ENCODE results near the gene ZNF280D.

Gene ZNF280D

DNA sequence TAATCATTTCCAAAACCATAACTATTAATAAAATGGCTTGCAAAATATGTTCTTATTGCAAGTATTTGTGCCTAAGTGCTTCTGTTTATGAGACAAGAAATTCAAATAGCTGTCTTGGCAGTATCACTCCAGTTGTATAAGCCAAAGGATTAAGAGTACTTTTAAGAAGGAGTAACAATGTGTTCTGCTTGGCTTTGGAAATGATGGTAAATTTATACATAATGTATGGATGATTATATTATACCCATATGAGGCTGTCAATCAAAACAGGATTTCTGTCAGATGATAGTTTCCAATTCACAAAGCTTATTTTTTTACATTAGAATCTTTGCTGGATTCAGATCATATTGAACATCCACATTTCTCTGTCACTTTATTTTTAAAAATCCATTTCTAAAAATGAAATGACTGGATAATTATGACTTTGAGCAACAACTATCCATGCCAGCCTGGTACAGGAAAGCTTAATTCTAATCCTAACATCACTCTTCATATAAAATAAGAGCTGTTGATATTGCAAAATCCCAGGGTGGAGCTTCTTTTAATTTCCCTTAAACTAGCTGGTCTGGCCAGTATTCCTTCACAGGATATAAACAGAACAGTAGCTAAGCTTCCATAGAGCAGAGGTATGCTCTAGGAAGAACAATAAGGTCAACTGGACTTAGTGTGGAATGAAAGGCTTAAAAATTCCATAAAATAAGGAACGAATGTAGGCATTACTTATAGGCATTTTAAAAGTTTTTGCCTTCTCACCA lies 30.0 kb upstream of the ZNF280D start:
- peaks cover 9% of the 10 kb centered on the region for H3K9me3 Mint-ChIP-seq
- H3K4me3 Mint-ChIP-seq, result no peak overlapping the region
- H3K36me3 Mint-ChIP-seq (ENCODE audit: low read depth), result peaks cover 1% of the 10 kb centered on the region
- no peaks in the 10 kb centered on the region for H3K27me3 Mint-ChIP-seq (ENCODE audit: low read depth)
- no peak overlapping the region for H3K27ac Mint-ChIP-seq
- H3K4me1 Mint-ChIP-seq (ENCODE audit: low read depth), result peaks cover 33% of the 10 kb centered on the region

GRCh38 chr15:56760186-56760585 lies 26.9 kb upstream of the ZNF280D start:
- H3K27me3 Mint-ChIP-seq (ENCODE audit: low read depth), result peaks cover 6% of the 10 kb centered on the region

DNA sequence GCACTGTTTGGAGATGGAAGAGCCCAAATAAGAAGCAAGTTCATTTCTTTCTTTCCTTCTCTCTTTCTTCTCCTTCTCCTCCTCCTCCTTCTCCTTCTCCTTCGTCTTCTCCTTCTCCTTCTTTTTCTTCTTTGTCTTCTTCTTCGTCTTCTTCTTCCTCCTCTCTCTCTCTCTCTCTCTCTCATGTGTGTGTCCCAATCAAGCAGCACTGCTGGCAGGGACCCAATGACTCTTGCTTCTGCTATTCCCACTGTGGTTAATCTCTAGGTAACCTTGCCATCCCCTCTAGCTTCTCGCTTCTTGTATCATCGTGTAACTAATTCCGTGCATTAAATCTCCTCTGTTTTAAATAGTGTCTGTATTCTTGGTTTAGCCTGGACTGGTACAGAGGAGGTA lies 26.1 kb upstream of the ZNF280D start:
- Mint-ChIP-seq H3K4me3 (no peak overlapping the region), H3K27ac (no peak overlapping the region)

More at GRCh38 chr15:56760186-56760585, 26.9 kb upstream of the ZNF280D start:
- H3K4me3 Mint-ChIP-seq, result no peak overlapping the region
- H3K9me3 Mint-ChIP-seq, result no peaks in the 10 kb centered on the region
- H3K36me3 Mint-ChIP-seq (ENCODE audit: low read depth), result no peaks in the 10 kb centered on the region
- no peak overlapping the region for H3K27ac Mint-ChIP-seq
- H3K4me1 Mint-ChIP-seq (ENCODE audit: low read depth), result peaks cover 14% of the 10 kb centered on the region

GRCh38 chr15:56758770-56759449 lies 25.6 kb upstream of the ZNF280D start:
- Mint-ChIP-seq H3K27me3 (ENCODE audit: low read depth) (peaks cover 12% of the 10 kb centered on the region), H3K9me3 (no peaks in the 10 kb centered on the region), H3K36me3 (ENCODE audit: low read depth) (no peaks in the 10 kb centered on the region), H3K4me1 (ENCODE audit: low read depth) (peaks cover 4% of the 10 kb centered on the region), H3K27ac (no peak overlapping the region), H3K4me3 (no peak overlapping the region)

More for the DNA sequence above, 26.1 kb upstream of the ZNF280D start:
- Mint-ChIP-seq H3K9me3 (no peaks in the 10 kb centered on the region), H3K4me1 (ENCODE audit: low read depth) (peaks cover 8% of the 10 kb centered on the region), H3K27me3 (ENCODE audit: low read depth) (peaks cover 11% of the 10 kb centered on the region), H3K36me3 (ENCODE audit: low read depth) (no peaks in the 10 kb centered on the region)

GRCh38 chr15:56757875-56758274 lies 24.6 kb upstream of the ZNF280D start:
- H3K4me3 Mint-ChIP-seq, result no peak overlapping the region
- H3K27me3 Mint-ChIP-seq (ENCODE audit: low read depth), result peaks cover 12% of the 10 kb centered on the region
- peaks cover 4% of the 10 kb centered on the region for H3K4me1 Mint-ChIP-seq (ENCODE audit: low read depth)
- H3K27ac Mint-ChIP-seq, result no peak overlapping the region
- H3K9me3 Mint-ChIP-seq, result no peaks in the 10 kb centered on the region
- H3K36me3 Mint-ChIP-seq (ENCODE audit: low read depth), result no peaks in the 10 kb centered on the region

DNA sequence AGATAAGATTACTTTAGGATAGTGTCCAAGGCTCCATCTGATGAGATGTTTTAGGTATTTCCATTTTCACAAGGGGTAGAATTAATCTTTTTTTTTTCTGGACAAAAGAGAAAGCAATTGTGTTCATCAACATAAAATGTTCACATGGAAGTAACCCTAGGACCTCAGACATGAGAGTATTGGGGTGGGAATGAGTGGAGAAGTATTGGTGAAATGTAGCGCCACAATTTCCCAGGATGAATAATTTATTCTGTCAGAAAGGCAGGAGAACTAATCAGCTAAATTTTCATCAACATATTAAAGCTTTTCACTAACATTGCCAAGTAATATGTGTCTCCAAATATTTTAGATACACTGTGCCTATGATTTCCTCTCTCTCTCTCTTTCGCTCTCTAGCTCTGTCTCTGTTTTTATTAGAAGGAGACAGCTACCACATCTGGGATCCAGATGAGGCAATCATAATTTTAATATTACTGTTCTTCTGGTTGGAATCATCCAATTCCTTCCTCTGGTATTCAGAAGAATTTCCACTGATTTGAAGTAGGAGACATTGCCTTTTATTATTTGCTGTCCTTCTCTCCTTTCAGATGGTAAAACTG lies 21.6 kb upstream of the ZNF280D start:
- Mint-ChIP-seq H3K36me3 (ENCODE audit: low read depth) (no peaks in the 10 kb centered on the region), H3K27ac (no peak overlapping the region), H3K4me1 (ENCODE audit: low read depth) (no peaks in the 10 kb centered on the region), H3K9me3 (no peaks in the 10 kb centered on the region), H3K4me3 (no peak overlapping the region), H3K27me3 (ENCODE audit: low read depth) (peaks cover 12% of the 10 kb centered on the region)

GRCh38 chr15:56752986-56753385 lies 19.7 kb upstream of the ZNF280D start:
- Mint-ChIP-seq H3K4me1 (ENCODE audit: low read depth) (no peaks in the 10 kb centered on the region), H3K27ac (no peak overlapping the region), H3K36me3 (ENCODE audit: low read depth) (no peaks in the 10 kb centered on the region), H3K9me3 (no peaks in the 10 kb centered on the region), H3K27me3 (ENCODE audit: low read depth) (peaks cover 12% of the 10 kb centered on the region), H3K4me3 (no peak overlapping the region)

DNA sequence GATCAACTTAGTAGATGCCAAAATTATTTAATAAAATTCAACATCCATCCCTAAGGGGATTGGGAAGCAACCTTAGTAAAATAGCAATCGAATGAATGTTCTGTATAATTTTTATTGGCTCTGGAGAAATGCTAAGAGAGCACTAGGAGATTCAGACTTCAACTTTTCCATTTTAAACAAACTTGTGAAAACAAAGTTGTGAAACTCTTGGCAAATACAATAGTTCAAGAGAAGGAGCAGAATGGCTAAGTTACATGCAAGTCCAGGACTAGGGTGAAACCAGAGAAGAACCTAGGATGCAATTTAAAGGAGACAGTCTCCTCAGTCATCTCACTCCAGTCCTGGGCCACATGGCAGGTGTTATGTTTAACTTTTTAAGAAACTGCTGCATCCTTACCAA lies 16.7 kb upstream of the ZNF280D start:
- no peaks in the 10 kb centered on the region for H3K9me3 Mint-ChIP-seq
- H3K36me3 Mint-ChIP-seq (ENCODE audit: low read depth), result no peaks in the 10 kb centered on the region
- no peaks in the 10 kb centered on the region for H3K4me1 Mint-ChIP-seq (ENCODE audit: low read depth)
- H3K27me3 Mint-ChIP-seq (ENCODE audit: low read depth), result peaks cover 4% of the 10 kb centered on the region
- no peak overlapping the region for H3K27ac Mint-ChIP-seq
- no peak overlapping the region for H3K4me3 Mint-ChIP-seq

DNA sequence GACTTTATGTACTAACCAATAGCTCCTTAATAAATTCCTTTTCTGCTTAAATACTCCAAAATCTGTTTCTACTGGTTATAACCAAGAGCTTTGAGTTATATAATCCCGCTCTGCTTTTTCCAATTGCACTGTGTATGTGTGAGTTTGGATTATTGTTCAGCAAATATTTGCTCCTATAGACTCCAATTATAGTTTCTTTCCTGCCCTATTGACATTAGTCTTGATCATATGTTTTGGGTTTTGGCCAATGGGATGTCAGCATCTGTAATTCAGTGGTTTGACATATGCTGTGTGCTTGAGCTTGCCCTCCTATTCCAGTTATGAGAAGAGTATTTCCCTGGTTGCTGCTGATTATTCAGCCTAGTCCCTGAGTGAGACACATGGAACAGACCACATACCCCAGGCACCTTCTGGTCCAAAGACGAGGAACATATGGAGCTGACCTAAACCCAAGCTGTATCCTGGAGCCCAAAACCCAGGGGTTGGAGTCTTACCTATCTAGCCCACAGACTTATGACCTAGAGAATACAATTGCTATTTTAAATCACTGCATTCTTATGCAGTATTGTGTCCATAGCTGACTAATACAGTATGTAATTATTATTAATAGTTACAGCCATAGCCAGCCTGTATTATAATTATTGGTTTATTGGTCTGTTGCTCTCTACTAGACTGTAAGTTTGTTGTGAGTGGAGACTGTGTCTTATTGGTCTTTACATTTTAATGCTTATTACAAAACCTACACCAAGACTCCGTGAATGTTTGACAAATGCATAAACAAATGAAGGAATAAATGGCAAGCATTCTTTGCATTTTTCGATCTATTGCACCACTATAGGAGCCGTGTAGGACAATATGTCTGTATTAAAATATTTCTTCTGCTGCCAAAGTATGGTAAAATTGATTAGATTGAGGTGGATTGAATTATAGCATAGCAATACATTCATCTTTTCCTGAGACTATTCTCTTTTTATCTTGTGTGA lies 11.7 kb upstream of the ZNF280D start:
- H3K4me1 Mint-ChIP-seq (ENCODE audit: low read depth), result no peaks in the 10 kb centered on the region
- peaks cover 16% of the 10 kb centered on the region for H3K27me3 Mint-ChIP-seq (ENCODE audit: low read depth)
- H3K27ac Mint-ChIP-seq, result no peak overlapping the region
- no peaks in the 10 kb centered on the region for H3K36me3 Mint-ChIP-seq (ENCODE audit: low read depth)
- no peak overlapping the region for H3K4me3 Mint-ChIP-seq
- no peaks in the 10 kb centered on the region for H3K9me3 Mint-ChIP-seq

DNA sequence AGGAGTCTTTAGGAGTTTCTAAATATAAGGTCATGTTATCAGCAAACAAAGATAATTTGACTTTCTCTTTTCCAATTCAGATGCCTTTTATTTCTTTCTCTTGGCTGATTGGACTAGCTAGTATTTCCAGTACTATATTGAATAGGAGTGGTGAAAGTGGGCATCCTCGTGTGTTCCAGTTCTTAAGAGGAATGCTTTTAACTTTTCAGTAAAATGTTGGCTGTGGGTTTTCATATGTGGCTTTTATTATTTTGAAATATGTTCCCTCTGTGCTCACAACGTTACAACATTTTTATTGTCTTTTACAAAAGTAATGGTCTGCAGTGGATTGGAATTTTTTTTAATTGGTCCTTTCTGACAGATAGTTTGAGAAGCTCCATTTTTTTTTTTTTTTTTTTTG lies 8.2 kb upstream of the ZNF280D start:
- Mint-ChIP-seq H3K9me3 (no peaks in the 10 kb centered on the region), H3K4me3 (no peak overlapping the region), H3K27ac (no peak overlapping the region), H3K36me3 (ENCODE audit: low read depth) (no peaks in the 10 kb centered on the region), H3K4me1 (ENCODE audit: low read depth) (no peaks in the 10 kb centered on the region), H3K27me3 (ENCODE audit: low read depth) (peaks cover 16% of the 10 kb centered on the region)

- H3K4me1 Mint-ChIP-seq (ENCODE audit: low read depth), result peaks cover 5% of the 10 kb centered on the region
- H3K27ac Mint-ChIP-seq, result no peak overlapping the region
- H3K27me3 Mint-ChIP-seq (ENCODE audit: low read depth), result peaks cover 16% of the 10 kb centered on the region
- peaks cover 2% of the 10 kb centered on the region for H3K9me3 Mint-ChIP-seq
- H3K36me3 Mint-ChIP-seq (ENCODE audit: low read depth), result peaks cover under 1% of the 10 kb centered on the region
- no peak overlapping the region for H3K4me3 Mint-ChIP-seq
These were observed 6.8 kb upstream of the ZNF280D start for GRCh38 chr15:56739964-56740640.

DNA sequence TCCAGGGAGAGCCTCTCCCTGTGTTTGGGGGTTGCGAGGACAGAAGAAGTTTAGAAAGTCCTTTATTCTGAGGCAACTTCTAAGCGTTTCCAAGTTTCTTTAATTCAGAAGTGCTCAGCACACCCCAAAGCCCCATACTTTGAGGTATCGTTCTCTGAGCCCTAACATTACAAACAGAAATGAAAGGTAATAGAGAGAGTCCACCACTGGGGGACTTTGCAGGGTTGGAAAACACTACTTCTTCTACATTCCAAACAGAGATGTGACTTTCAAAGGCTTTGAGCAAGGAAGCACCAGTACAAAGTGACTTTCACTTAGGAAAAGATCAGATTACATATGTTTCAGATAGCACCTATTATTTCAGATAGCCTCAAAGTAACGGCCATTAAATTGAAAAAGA lies 6.2 kb upstream of the ZNF280D start:
- Mint-ChIP-seq H3K27me3 (ENCODE audit: low read depth) (peaks cover 16% of the 10 kb centered on the region), H3K4me3 (no peak overlapping the region), H3K27ac (no peak overlapping the region), H3K36me3 (ENCODE audit: low read depth) (peaks cover 2% of the 10 kb centered on the region), H3K9me3 (peaks cover 8% of the 10 kb centered on the region), H3K4me1 (ENCODE audit: low read depth) (peaks cover 6% of the 10 kb centered on the region)

DNA sequence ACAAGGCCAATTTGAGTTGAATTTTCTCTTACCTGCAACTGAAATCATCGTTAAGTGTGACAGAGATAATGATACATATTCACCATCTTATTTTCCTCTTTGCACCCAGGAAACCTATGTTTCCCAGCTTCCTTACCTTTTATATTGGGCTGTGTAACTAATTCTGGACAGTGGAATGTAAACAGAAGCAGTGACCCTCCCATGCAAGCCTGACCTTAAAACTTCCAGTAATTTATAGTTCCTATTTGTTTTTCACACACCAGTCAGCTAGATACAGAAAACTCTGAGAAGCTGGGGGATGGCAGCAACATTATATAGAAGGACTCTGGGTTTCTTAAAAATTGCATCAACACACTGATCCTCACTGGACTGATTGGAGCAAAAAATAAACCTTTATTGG lies 4.5 kb upstream of the ZNF280D start:
- H3K9me3 Mint-ChIP-seq, result peaks cover 8% of the 10 kb centered on the region
- H3K36me3 Mint-ChIP-seq (ENCODE audit: low read depth), result peaks cover 3% of the 10 kb centered on the region
- no peak overlapping the region for H3K27ac Mint-ChIP-seq
- H3K27me3 Mint-ChIP-seq (ENCODE audit: low read depth), result peaks cover 11% of the 10 kb centered on the region
- peaks cover 6% of the 10 kb centered on the region for H3K4me1 Mint-ChIP-seq (ENCODE audit: low read depth)
- H3K4me3 Mint-ChIP-seq, result no peak overlapping the region
